Measurements from ENCODE around the gene PATE1.
"Not testable (repeated sequence)": the region's sequence is repeated elsewhere in the genome, so short reads cannot be mapped to it uniquely, and the experiment has no call there.

Gene PATE1

GRCh38 chr11:125745979-125746378 is at the start of gene PATE1:
Gene PATE1, plus strand, starts transcription at chr11:125746279. Its CDS starts 26 bp downstream, at chr11:125746305.
- DNase-seq = no peak

GRCh38 chr11:125701018-125701610 is 45.0 kb upstream of the PATE1 start:
- no peak for DNase-seq

GRCh38 chr11:125701858-125702621 is 44.0 kb upstream of the PATE1 start:
- DNase-seq = no peak

GRCh38 chr11:125704686-125705085 is 41.4 kb upstream of the PATE1 start:
- not testable (repeated sequence) for DNase-seq

GRCh38 chr11:125720781-125721180 is 25.3 kb upstream of the PATE1 start:
- no peak for DNase-seq

GRCh38 chr11:125724125-125724524 is 22.0 kb upstream of the PATE1 start:
- peak; percentile 13 for DNase-seq

- no peak for DNase-seq
Observed at GRCh38 chr11:125728969-125729368, 17.1 kb upstream of the PATE1 start.

GRCh38 chr11:125740617-125741016 is 5.5 kb upstream of the PATE1 start:
- no peak for DNase-seq

GRCh38 chr11:125743681-125744080 is 2.4 kb upstream of the PATE1 start:
- no peak for DNase-seq

- no peak for DNase-seq
Observed at GRCh38 chr11:125750629-125751028, 4.5 kb downstream of the PATE1 start.

GRCh38 chr11:125756050-125756449 is 10.0 kb downstream of the PATE1 start:
- no peak for DNase-seq

- DNase-seq = no peak
Observed at GRCh38 chr11:125762445-125762844, 16.4 kb downstream of the PATE1 start.

GRCh38 chr11:125763483-125763882 is 17.4 kb downstream of the PATE1 start:
- DNase-seq = no peak

- no peak for DNase-seq
Observed at GRCh38 chr11:125766251-125766650, 20.2 kb downstream of the PATE1 start.

- DNase-seq = no peak
Observed at GRCh38 chr11:125768336-125769046, 22.4 kb downstream of the PATE1 start.

GRCh38 chr11:125770583-125770982 is 24.5 kb downstream of the PATE1 start:
- DNase-seq = no peak

GRCh38 chr11:125772834-125773505 is 26.9 kb downstream of the PATE1 start:
- no peak for DNase-seq

- no peak for DNase-seq
Observed at GRCh38 chr11:125773516-125773915, 27.4 kb downstream of the PATE1 start.

GRCh38 chr11:125777309-125777708 is 31.2 kb downstream of the PATE1 start:
- DNase-seq = no peak

- DNase-seq = no peak
Observed at GRCh38 chr11:125778728-125779127, 32.6 kb downstream of the PATE1 start, which contains the start of gene PATE2. Gene PATE2, minus strand, starts transcription at chr11:125778828. Its CDS starts 55 bp downstream, at chr11:125778773.

- DNase-seq = no peak
Observed at GRCh38 chr11:125784678-125785077, 38.6 kb downstream of the PATE1 start.

- no peak for DNase-seq
Observed at GRCh38 chr11:125787827-125788226, 41.7 kb downstream of the PATE1 start, which contains the start of gene PATE3. Gene PATE3, plus strand, starts transcription at chr11:125788127. Its CDS starts 25 bp downstream, at chr11:125788152.

- DNase-seq = no peak
Observed at GRCh38 chr11:125790825-125791224, 44.7 kb downstream of the PATE1 start.

Data from hematopoietic multipotent progenitor cell treated with erythropoietin and hydrocortisone succinate and interleukin-3 and kit ligand, for 8 days (in vitro differentiated cells).